Gastrocnemius medialis (tissue), 4 donors: ENCODE data around the gene ARHGAP8.

Experiments used
- POLR2A ChIP-seq, 2 donors: fragments of 450-650 bp; IDR thresholded peaks; one replicate each; pipeline ENCODE4 v1.6.1; 2017; ENCODE audit warnings: antibody characterized with exemption in 2 of 2, mild to moderate bottlenecking in 2 of 2, moderate library complexity in 2 of 2
- TF ChIP-seq, protein P1 (sequence below), 5 experiments: fragments of 450-650 bp in 3 of 5; fragments of 200-600 bp in 2 of 5; sonication (generic) in 2 of 5; IDR thresholded peaks in 4 of 5; conservative IDR thresholded peaks in 1 of 5; 1 replicate in 4 of 5; 2 replicates in 1 of 5; pipeline ENCODE4 v1.5.1; 2016 to 2019; ENCODE audit warnings: antibody characterized with exemption in 5 of 5, mild to moderate bottlenecking in 3 of 5, moderate library complexity in 3 of 5

DNA sequence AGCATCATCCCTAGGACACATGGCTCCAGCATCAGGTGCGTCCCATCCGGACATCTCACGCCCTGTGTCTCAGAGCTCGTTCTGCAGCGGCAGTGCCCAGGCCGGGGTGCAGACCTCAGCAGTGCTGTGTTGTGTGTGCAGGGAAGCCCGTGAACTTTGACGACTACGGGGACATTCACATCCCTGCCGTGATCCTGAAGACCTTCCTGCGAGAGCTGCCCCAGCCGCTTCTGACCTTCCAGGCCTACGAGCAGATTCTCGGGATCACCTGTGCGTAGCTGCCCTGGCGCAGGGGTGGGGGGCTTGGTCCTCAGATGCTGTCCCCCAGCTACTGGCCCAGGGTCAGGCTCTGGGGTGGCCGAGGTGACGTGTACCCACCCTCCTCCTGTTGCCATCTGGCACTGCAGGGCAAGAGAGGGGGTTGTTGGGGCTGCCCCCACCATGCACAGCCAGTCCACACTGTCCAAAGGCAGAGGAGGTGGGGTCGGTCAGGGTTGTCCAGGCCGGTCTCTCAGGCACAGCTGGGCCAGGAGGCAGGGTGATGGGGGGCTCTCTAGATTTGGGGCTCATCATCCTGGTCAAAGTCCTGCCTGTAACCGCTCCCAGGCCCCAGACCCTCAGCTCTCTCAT, 96.5 kb downstream of the ARHGAP8 start:
- no peak for TF ChIP-seq POLR2A (IDR thresholded peaks at IDR 0.05)
- TF ChIP-seq, protein P1, sequence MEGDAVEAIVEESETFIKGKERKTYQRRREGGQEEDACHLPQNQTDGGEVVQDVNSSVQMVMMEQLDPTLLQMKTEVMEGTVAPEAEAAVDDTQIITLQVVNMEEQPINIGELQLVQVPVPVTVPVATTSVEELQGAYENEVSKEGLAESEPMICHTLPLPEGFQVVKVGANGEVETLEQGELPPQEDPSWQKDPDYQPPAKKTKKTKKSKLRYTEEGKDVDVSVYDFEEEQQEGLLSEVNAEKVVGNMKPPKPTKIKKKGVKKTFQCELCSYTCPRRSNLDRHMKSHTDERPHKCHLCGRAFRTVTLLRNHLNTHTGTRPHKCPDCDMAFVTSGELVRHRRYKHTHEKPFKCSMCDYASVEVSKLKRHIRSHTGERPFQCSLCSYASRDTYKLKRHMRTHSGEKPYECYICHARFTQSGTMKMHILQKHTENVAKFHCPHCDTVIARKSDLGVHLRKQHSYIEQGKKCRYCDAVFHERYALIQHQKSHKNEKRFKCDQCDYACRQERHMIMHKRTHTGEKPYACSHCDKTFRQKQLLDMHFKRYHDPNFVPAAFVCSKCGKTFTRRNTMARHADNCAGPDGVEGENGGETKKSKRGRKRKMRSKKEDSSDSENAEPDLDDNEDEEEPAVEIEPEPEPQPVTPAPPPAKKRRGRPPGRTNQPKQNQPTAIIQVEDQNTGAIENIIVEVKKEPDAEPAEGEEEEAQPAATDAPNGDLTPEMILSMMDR (IDR thresholded peaks at IDR 0.05 in 4 of 5, conservative IDR thresholded peaks at IDR 0.05 in 1 of 5): no peak
